Measurements from ENCODE around the gene LAMA2.

The LAMA2 gene

DNA sequence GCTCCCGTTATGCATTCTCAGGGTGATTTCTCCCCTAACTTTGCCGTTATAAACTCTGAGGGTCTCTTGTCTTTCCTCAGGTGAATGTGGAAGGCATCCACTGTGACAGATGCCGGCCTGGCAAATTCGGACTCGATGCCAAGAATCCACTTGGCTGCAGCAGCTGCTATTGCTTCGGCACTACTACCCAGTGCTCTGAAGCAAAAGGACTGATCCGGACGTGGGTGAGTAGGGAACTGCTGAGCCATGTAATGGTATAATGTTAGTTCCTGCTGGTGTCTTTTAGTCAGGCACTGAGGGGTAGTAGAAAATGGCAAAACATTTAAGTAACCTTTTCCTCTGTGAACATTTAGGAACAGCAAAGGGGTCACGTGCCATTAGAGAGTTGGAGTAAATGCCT lies 431.6 kb downstream of the LAMA2 start:
- Histone ChIP-seq H3K36me3 (no peaks in the 10 kb centered on the region), H3K9me3 (ENCODE audit: severe bottlenecking) (no peaks in the 10 kb centered on the region), H3K4me3 (ENCODE audit: low read depth, low read length) (no peak overlapping the region), H3K27me3 (ENCODE audit: insufficient read depth, low read depth, severe bottlenecking) (no peaks in the 10 kb centered on the region), H3K27ac (no peak overlapping the region)
- no peak for TF ChIP-seq CTCF (IDR thresholded peaks at IDR 0.05; ENCODE audit: low read depth, low read length)
- DNase-seq = no peak

GRCh38 chr6:129317931-129318820 lies 435.2 kb downstream of the LAMA2 start:
- no peaks in the 10 kb centered on the region for H3K27me3 ChIP-seq (ENCODE audit: insufficient read depth, low read depth, severe bottlenecking)
- no peak overlapping the region for H3K4me3 ChIP-seq (ENCODE audit: low read depth, low read length)
- no peak overlapping the region for H3K27ac ChIP-seq
- no peaks in the 10 kb centered on the region for H3K36me3 ChIP-seq
- no peaks in the 10 kb centered on the region for H3K9me3 ChIP-seq (ENCODE audit: severe bottlenecking)
- no peak for TF ChIP-seq CTCF (IDR thresholded peaks at IDR 0.05; ENCODE audit: low read depth, low read length)
- no peak for DNase-seq

DNA sequence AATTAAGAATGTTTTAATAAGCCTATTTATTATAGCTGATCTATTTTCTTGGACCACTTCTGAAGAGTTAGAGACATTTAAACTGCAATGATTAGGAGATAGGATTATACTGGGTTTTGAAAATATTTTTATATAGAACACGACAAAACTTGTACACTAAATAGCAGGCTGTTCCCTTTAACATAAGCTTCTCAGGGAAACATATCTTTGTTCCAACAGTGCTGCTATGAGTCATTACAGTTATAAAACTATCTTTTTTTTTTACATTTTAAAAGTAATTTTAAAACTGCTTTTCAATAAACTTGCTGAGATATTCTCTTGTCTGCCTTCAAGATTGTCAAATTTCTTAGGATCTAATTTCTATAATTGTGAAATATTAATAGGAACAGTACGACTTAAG lies 438.0 kb downstream of the LAMA2 start:
- TF ChIP-seq CTCF (IDR thresholded peaks at IDR 0.05; ENCODE audit: low read depth, low read length) = no peak
- no peaks in the 10 kb centered on the region for H3K36me3 ChIP-seq

GRCh38 chr6:129321303-129321702 lies 438.4 kb downstream of the LAMA2 start:
- H3K27ac ChIP-seq = no peak overlapping the region
- no peak for TF ChIP-seq CTCF (IDR thresholded peaks at IDR 0.05; ENCODE audit: low read depth, low read length)
- DNase-seq = no peak

More for the DNA sequence above, 438.0 kb downstream of the LAMA2 start:
- DNase-seq = no peak
- Histone ChIP-seq H3K27ac (no peak overlapping the region), H3K27me3 (ENCODE audit: insufficient read depth, low read depth, severe bottlenecking) (no peaks in the 10 kb centered on the region), H3K9me3 (ENCODE audit: severe bottlenecking) (no peaks in the 10 kb centered on the region), H3K4me3 (ENCODE audit: low read depth, low read length) (no peak overlapping the region)

GRCh38 chr6:129324345-129324744 lies 441.4 kb downstream of the LAMA2 start:
- Histone ChIP-seq H3K27me3 (ENCODE audit: insufficient read depth, low read depth, severe bottlenecking) (no peaks in the 10 kb centered on the region), H3K36me3 (no peaks in the 10 kb centered on the region), H3K27ac (no peak overlapping the region), H3K4me3 (ENCODE audit: low read depth, low read length) (no peak overlapping the region), H3K9me3 (ENCODE audit: severe bottlenecking) (no peaks in the 10 kb centered on the region)
- DNase-seq = no peak
- TF ChIP-seq CTCF (IDR thresholded peaks at IDR 0.05; ENCODE audit: low read depth, low read length) = no peak

More at GRCh38 chr6:129321303-129321702, 438.4 kb downstream of the LAMA2 start:
- Histone ChIP-seq H3K4me3 (ENCODE audit: low read depth, low read length) (no peak overlapping the region), H3K27me3 (ENCODE audit: insufficient read depth, low read depth, severe bottlenecking) (no peaks in the 10 kb centered on the region), H3K36me3 (no peaks in the 10 kb centered on the region), H3K9me3 (ENCODE audit: severe bottlenecking) (no peaks in the 10 kb centered on the region)

Measured in WERI-Rb-1 (cell line).